Type B pancreatic cell (in vitro differentiated cells): ENCODE data around the gene ISG20. TPM values are rescaled to one million over a fixed set of nuclear protein-coding genes. Genes with fewer than 3 reads are reported as not detected.

ENCODE experiments used
- DNase-seq: peaks from one replicate; pipeline ENCODE4 v3.0.0; 2021; ENCODE audit warnings: mixed read lengths; ENCODE audit not compliant: unreplicated experiment; ENCODE audit errors: extremely low spot score
- H3K27ac Mint-ChIP-seq: 2 replicates; pipeline ENCODE4 v1.8.0; 2021; ENCODE audit warnings: mild to moderate bottlenecking, mixed read lengths
- H3K27me3 Mint-ChIP-seq: 2 replicates; pipeline ENCODE4 v1.8.0; 2021; ENCODE audit warnings: mixed read lengths
- H3K36me3 Mint-ChIP-seq: 2 replicates; pipeline ENCODE4 v1.8.0; 2021; ENCODE audit warnings: mixed read lengths
- H3K4me1 Mint-ChIP-seq: one replicate; pipeline ENCODE4 v1.8.0; 2021; ENCODE audit warnings: mixed read lengths; ENCODE audit not compliant: unreplicated experiment
- H3K4me3 Mint-ChIP-seq: 2 replicates; pipeline ENCODE4 v1.8.0; 2021; ENCODE audit warnings: mild to moderate bottlenecking, mixed read lengths
- H3K9me3 Mint-ChIP-seq: 2 replicates; pipeline ENCODE4 v1.8.0; 2021; ENCODE audit warnings: mixed read lengths
- total RNA-seq: library from RNA; stranded (reverse); gene quantifications from 2 replicates; pipeline ENCODE4 v1.2.1, GENCODE V29; 2021; ENCODE audit warnings: low replicate concordance
- TF ChIP-seq, protein P1 (sequence below): fragments of 200-600 bp; sonication (generic); conservative IDR thresholded peaks from 2 replicates; pipeline ENCODE4 v1.5.0; 2021; ENCODE audit warnings: antibody characterized with exemption, mild to moderate bottlenecking

Gene ISG20
- total RNA-seq, 1 donor from 2014 or later, result 4.9 TPM

DNA sequence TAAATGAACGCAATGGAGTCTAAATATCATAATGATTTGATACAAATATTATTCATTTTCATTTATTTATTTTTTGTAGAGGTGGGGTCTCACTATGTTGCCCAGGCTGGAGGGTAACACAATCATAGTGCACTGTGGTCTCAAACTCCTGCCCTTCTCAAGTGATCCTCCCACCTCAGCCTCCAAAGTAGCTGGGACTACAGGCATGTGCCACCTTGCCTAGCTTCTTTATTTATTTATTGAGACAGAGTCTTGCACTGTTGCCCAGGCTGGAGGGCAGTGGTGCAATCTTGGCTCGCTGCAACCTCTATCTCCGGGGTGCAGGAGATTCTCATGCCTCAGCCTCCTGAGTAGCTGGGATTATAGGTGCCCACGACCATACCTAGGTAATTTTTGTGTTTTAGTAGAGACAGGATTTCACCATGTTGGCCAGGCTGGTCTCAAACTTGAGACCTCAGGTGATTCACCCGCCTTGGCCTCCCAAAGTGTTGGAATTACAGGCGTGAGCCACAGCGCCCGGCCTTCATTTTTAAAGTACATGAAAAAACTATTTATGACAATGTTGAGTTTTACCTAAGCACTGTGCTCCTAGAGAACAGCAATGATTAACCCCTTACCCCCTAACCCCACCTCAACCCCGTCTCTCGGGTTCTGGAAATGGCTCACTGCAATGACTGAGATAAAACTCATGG, 21.6 kb upstream of the ISG20 start:
- TF ChIP-seq, protein P1, sequence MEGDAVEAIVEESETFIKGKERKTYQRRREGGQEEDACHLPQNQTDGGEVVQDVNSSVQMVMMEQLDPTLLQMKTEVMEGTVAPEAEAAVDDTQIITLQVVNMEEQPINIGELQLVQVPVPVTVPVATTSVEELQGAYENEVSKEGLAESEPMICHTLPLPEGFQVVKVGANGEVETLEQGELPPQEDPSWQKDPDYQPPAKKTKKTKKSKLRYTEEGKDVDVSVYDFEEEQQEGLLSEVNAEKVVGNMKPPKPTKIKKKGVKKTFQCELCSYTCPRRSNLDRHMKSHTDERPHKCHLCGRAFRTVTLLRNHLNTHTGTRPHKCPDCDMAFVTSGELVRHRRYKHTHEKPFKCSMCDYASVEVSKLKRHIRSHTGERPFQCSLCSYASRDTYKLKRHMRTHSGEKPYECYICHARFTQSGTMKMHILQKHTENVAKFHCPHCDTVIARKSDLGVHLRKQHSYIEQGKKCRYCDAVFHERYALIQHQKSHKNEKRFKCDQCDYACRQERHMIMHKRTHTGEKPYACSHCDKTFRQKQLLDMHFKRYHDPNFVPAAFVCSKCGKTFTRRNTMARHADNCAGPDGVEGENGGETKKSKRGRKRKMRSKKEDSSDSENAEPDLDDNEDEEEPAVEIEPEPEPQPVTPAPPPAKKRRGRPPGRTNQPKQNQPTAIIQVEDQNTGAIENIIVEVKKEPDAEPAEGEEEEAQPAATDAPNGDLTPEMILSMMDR, result no peak
- H3K27me3 Mint-ChIP-seq, result peaks cover 21% of the 10 kb centered on the region
- peaks cover 22% of the 10 kb centered on the region for H3K4me1 Mint-ChIP-seq
- no peak for DNase-seq
- no peaks in the 10 kb centered on the region for H3K9me3 Mint-ChIP-seq
- no peak overlapping the region for H3K27ac Mint-ChIP-seq
- H3K36me3 Mint-ChIP-seq, result no peaks in the 10 kb centered on the region
- H3K4me3 Mint-ChIP-seq, result no peak overlapping the region

DNA sequence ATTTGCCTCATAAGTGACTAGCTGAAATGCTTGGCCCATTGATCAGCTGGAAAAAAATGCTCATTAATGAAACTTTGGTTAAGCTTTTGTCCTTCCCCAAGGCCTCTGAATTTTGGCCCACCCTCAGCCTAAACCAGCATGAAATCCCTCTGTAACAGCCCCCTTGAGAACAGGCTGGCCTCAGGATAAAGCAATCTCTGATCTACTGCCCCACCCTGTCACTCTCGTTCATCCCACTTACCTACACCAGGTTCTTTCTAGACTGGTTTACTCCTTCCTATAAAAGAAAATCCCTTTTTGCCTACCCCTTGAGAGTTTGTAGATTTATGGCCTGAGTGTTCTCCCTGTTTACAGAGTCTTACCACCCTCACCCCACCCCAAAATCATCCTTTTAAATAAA, 21.0 kb upstream of the ISG20 start:
- peaks cover 26% of the 10 kb centered on the region for H3K4me1 Mint-ChIP-seq
- no peaks in the 10 kb centered on the region for H3K36me3 Mint-ChIP-seq

DNA sequence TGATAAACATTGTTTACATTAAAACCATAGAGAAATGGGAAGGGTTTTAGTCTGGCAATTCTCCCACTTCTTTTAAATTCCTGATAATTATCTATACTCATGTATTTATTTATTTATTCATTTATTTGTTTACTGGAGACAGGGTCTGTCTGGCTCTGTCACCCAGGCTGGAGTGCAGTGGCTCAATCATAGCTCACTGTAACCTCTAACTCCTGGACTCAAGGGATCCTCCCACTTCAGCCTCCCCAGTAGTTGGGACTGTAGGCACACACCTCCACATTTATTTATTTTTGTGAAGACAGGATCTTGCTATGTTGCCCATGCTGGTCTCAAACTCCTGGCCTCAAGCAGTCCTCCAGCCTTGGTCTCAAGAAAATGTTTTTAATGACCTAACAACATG, 20.1 kb upstream of the ISG20 start:
- peaks cover under 1% of the 10 kb centered on the region for H3K36me3 Mint-ChIP-seq
- no peak for DNase-seq
- peaks cover 27% of the 10 kb centered on the region for H3K4me1 Mint-ChIP-seq
- no peaks in the 10 kb centered on the region for H3K9me3 Mint-ChIP-seq
- TF ChIP-seq, protein P1, result no peak
- no peak overlapping the region for H3K4me3 Mint-ChIP-seq
- H3K27me3 Mint-ChIP-seq, result peaks cover 9% of the 10 kb centered on the region
- H3K27ac Mint-ChIP-seq, result no peak overlapping the region

More for the DNA sequence above, 21.0 kb upstream of the ISG20 start:
- peaks cover 18% of the 10 kb centered on the region for H3K27me3 Mint-ChIP-seq
- no peaks in the 10 kb centered on the region for H3K9me3 Mint-ChIP-seq
- TF ChIP-seq, protein P1, result no peak
- DNase-seq, result no peak
- H3K4me3 Mint-ChIP-seq, result no peak overlapping the region
- no peak overlapping the region for H3K27ac Mint-ChIP-seq

DNA sequence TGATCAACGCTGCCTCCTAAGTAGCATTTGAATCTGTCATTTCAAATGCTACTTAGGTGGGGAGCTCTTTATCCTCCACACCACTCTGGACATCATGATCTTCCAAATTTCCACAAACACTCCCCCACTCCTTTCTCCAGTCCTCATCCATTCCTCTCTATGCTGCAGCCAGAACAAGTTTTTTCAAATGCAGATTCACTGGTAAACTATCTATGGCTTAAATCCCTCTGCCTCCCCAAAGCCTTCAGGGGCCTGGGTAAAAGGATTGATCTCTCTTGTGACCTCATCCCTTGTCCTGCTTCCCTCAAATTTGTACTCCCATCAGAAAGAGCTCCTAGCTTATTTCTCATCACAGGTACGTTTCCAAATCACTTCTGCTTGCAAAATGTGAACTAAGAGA, 19.0 kb upstream of the ISG20 start:
- Mint-ChIP-seq H3K4me1 (peaks cover 31% of the 10 kb centered on the region), H3K27ac (peak overlapping the region; percentile 16), H3K27me3 (no peaks in the 10 kb centered on the region), H3K36me3 (peaks cover 6% of the 10 kb centered on the region), H3K9me3 (no peaks in the 10 kb centered on the region), H3K4me3 (no peak overlapping the region)
- no peak for DNase-seq
- TF ChIP-seq, protein P1, result no peak

DNA sequence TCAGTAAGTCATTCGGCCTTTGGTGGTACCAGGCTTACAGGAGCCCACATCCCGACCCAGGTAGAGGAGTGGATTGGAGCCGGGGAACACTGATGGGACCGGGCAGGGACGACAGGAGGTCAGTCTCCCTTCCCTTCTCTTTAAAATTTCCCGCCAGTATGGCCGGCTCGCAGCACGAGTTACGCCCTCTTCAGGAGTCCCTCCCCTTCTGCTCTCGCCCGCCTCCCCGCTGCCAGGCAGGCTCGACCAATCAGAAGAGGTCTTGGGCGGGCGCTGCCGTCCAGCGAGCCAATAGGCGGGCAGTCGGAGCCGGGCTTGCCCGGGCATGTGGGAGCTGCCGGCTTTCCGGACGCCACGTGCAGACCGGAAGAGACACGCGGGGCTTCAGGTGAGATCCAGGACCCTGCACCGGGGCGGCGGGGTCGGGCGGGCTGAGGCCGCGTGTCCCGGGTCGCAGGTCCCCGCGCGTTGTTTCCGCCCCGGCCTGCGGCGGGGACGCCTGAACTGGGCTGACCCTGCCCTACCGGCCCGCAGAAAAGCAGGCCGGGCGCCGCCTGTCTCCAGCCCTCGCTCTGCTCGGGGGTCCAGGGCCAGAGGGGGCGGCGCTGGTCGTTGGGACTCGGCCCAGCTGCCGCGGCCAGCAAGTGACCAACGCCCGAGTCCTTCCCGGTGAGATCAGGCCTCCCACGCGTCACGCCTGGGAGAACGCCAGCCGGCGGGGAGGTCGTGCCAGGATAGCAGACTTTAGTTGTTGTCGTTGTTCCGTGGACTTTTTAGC, 17.6 kb upstream of the ISG20 start, which contains the start of gene AEN:
Gene AEN (plus strand): TSS at position 346 of the 778 bp plus-strand sequence. CDS start 4,870 bp downstream, outside the sequence.
- H3K36me3 Mint-ChIP-seq, result peaks cover 6% of the 10 kb centered on the region
- H3K27me3 Mint-ChIP-seq, result no peaks in the 10 kb centered on the region
- H3K4me3 Mint-ChIP-seq, result peak within 1 kb of the TSS; percentile 93
- H3K4me1 Mint-ChIP-seq, result peaks cover 31% of the 10 kb centered on the region
- H3K27ac Mint-ChIP-seq, result peak within 1 kb of the TSS; percentile 92
- TF ChIP-seq, protein P1, result no peak
- DNase-seq, result peak; percentile 97
- H3K9me3 Mint-ChIP-seq, result no peaks in the 10 kb centered on the region
